T-helper 1 cell treated with Interleukin-12 subunit alpha and Interleukin-12 subunit beta and Interleukin-4 antibody, amounts not matched to agents 30 μg/mL and 1 μg/mL, for 36 hours (primary cell): ENCODE measurements around the gene WNT7B.

Experiments
- H3K27ac Mint-ChIP-seq: one replicate; pipeline ENCODE4 v1.8.0; 2021; ENCODE audit warnings: mild to moderate bottlenecking, mixed read lengths
- H3K27me3 Mint-ChIP-seq: one replicate; pipeline ENCODE4 v1.8.0; 2021; ENCODE audit warnings: low read depth, mixed read lengths
- H3K36me3 Mint-ChIP-seq: one replicate; pipeline ENCODE4 v1.8.0; 2021; ENCODE audit warnings: low read depth, mixed read lengths
- H3K4me1 Mint-ChIP-seq: one replicate; pipeline ENCODE4 v1.8.0; 2021; ENCODE audit warnings: low read depth, mixed read lengths
- H3K4me3 Mint-ChIP-seq: one replicate; pipeline ENCODE4 v1.8.0; 2021; ENCODE audit warnings: mild to moderate bottlenecking, moderate library complexity, mixed read lengths
- H3K9me3 Mint-ChIP-seq: one replicate; pipeline ENCODE4 v1.8.0; 2021; ENCODE audit warnings: mixed read lengths

WNT7B gene

DNA sequence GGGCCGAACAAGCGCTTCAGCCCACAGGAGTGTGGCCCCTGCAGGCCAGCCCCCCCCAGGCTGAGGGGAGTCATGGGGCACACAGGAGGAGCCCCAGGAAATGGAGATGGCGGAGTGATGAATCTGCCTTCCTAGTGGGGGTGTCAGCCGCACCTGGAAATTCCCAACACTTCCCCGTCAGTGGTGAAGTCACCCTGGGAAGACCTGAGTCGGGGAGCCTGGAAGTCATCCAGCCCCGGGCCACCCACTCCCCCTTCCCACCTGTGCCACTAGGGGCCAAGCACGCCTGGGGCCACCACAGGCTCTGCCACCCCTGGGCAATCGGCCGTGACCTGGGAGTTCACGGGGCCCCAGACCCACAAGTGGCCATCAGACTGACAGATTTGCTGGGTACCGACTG, 12.6 kb downstream of the WNT7B start:
- Mint-ChIP-seq H3K27ac (no peak overlapping the region), H3K27me3 (peaks cover 14% of the 10 kb centered on the region), H3K4me3 (no peak overlapping the region), H3K36me3 (no peaks in the 10 kb centered on the region), H3K9me3 (no peaks in the 10 kb centered on the region), H3K4me1 (no peaks in the 10 kb centered on the region)

- H3K27me3 Mint-ChIP-seq: peaks cover 10% of the 10 kb centered on the region
- H3K4me3 Mint-ChIP-seq: no peak overlapping the region
- no peaks in the 10 kb centered on the region for H3K4me1 Mint-ChIP-seq
- H3K27ac Mint-ChIP-seq: no peak overlapping the region
- H3K36me3 Mint-ChIP-seq: no peaks in the 10 kb centered on the region
- H3K9me3 Mint-ChIP-seq: no peaks in the 10 kb centered on the region
These were observed 13.1 kb downstream of the WNT7B start for GRCh38 chr22:45963821-45964220.

DNA sequence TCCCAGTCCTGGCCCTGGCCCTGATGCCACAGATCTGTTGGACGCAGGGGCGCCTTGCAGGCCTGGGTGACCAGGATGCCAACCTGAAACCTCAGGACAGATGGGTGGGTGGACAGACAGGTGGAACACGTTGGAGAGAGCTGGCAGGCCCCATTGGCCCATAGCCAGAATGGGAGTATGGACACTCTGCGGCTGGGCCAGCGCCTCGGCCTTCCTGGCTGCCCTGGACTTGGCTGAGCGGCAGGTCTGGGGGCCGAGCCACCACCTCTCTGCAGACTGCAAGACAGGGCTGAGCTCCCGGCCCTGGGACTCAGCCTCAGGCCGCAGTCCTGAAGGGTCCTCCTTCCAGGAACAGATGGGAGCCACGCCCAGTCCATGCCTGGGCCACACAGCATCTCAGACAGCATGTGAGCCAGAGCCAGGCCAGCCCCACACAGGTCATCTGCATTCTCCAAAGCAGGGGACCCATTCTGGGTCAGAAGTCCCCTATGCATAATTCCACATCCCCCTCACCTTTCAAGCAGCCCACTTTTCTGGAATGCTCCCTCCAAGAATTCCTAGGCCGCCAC, 14.1 kb downstream of the WNT7B start:
- Mint-ChIP-seq H3K4me1 (no peaks in the 10 kb centered on the region), H3K27me3 (no peaks in the 10 kb centered on the region), H3K4me3 (no peak overlapping the region), H3K27ac (no peak overlapping the region), H3K36me3 (no peaks in the 10 kb centered on the region), H3K9me3 (no peaks in the 10 kb centered on the region)

- Mint-ChIP-seq H3K36me3 (no peaks in the 10 kb centered on the region), H3K4me3 (no peak overlapping the region), H3K9me3 (no peaks in the 10 kb centered on the region), H3K4me1 (no peaks in the 10 kb centered on the region), H3K27ac (no peak overlapping the region), H3K27me3 (no peaks in the 10 kb centered on the region)
These were observed 14.6 kb downstream of the WNT7B start for GRCh38 chr22:45962434-45962718.

DNA sequence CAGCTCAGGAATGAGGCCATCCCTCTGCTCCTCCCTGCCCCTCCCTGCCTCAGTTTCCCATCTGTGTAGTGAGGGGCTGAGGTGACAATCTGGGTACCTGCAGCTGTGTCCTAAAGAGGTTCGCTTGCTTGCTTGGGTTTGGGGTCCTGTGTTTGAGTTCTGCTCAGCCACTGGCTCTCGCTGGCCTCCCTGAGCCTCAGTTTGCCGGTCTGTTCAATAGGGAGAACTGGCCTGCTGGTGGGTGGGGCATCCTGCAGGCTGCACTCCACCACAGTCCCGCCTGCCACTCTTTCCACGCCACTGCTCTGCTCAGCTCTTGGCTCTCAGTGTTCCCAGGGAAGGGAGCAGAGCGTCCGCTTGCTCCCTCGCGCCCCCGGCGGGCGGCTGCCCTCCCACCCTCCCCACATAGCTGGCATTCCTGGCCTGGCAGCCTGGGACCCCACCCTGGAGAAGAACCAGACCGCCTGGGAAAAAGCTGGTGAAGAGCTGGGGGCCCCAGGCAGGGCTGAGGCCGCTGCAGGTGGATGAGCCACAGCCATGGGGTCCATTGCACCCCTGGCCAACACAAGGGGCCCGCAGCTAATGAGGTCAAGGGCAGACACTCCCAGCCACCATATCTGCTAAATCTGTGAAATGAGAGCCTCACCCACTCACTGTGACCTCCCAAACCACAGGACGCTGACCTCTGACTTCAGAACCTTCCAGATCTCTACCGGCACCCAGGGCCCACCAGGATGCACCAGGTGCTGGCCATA, 15.1 kb downstream of the WNT7B start:
- Mint-ChIP-seq H3K36me3 (no peaks in the 10 kb centered on the region), H3K4me1 (no peaks in the 10 kb centered on the region)

GRCh38 chr22:45960477-45961386, 16.2 kb downstream of the WNT7B start:
- Mint-ChIP-seq H3K27me3 (no peaks in the 10 kb centered on the region), H3K36me3 (no peaks in the 10 kb centered on the region), H3K4me1 (no peaks in the 10 kb centered on the region), H3K4me3 (no peak overlapping the region), H3K9me3 (no peaks in the 10 kb centered on the region), H3K27ac (no peak overlapping the region)

More for the DNA sequence above, 15.1 kb downstream of the WNT7B start:
- no peak overlapping the region for H3K27ac Mint-ChIP-seq
- no peak overlapping the region for H3K4me3 Mint-ChIP-seq
- H3K9me3 Mint-ChIP-seq: no peaks in the 10 kb centered on the region
- H3K27me3 Mint-ChIP-seq: no peaks in the 10 kb centered on the region

- Mint-ChIP-seq H3K27me3 (no peaks in the 10 kb centered on the region), H3K9me3 (no peaks in the 10 kb centered on the region), H3K4me1 (no peaks in the 10 kb centered on the region), H3K4me3 (no peak overlapping the region), H3K27ac (no peak overlapping the region), H3K36me3 (no peaks in the 10 kb centered on the region)
These were observed 17.1 kb downstream of the WNT7B start for GRCh38 chr22:45959719-45960476.

DNA sequence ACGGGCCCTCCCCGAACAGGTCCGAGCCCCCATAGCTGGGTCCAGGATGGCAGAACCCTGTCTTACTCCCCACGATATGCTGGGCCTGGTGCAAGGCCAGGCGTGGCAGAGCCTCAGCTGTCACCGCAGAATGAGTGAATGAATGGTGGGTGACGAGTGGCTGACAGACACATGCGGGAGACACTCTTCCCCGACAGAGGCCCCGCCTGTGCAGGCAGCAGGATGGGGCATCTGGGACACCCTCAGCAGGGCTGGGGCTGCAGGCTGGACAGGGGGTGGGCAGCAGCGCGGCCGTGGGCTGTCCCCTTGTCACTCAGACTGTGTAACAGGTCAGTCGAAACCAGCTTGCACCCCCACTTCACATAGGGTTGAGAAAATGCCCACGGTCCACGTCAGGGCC, 18.0 kb downstream of the WNT7B start:
- H3K27ac Mint-ChIP-seq: no peak overlapping the region
- no peaks in the 10 kb centered on the region for H3K4me1 Mint-ChIP-seq
- H3K4me3 Mint-ChIP-seq: no peak overlapping the region
- H3K27me3 Mint-ChIP-seq: no peaks in the 10 kb centered on the region
- H3K36me3 Mint-ChIP-seq: no peaks in the 10 kb centered on the region
- no peaks in the 10 kb centered on the region for H3K9me3 Mint-ChIP-seq

DNA sequence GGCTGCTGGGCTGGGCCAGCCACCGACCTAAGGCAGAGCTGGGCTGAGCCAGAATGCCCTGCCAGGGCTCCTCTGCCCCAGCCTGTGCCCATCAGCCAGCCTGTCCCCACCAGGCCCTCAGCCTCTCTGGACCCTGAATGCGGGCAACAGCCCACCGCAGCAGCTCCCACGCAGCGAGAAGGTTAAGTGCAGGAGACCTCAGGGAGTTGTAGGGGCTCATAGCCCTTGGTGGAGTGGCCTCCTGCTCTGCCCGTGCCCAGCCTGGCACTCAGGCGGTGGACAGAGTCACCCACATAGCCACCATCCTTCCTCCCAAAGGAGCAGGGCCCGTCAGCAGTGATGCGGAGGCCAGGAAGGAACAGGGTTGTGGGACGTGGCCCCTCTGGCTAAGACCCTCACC, 19.1 kb downstream of the WNT7B start:
- no peaks in the 10 kb centered on the region for H3K9me3 Mint-ChIP-seq
- no peak overlapping the region for H3K27ac Mint-ChIP-seq
- H3K4me3 Mint-ChIP-seq: no peak overlapping the region
- H3K4me1 Mint-ChIP-seq: no peaks in the 10 kb centered on the region
- peaks cover 6% of the 10 kb centered on the region for H3K27me3 Mint-ChIP-seq
- H3K36me3 Mint-ChIP-seq: no peaks in the 10 kb centered on the region

GRCh38 chr22:45953178-45953577, 23.8 kb downstream of the WNT7B start:
- peaks cover 6% of the 10 kb centered on the region for H3K27me3 Mint-ChIP-seq

DNA sequence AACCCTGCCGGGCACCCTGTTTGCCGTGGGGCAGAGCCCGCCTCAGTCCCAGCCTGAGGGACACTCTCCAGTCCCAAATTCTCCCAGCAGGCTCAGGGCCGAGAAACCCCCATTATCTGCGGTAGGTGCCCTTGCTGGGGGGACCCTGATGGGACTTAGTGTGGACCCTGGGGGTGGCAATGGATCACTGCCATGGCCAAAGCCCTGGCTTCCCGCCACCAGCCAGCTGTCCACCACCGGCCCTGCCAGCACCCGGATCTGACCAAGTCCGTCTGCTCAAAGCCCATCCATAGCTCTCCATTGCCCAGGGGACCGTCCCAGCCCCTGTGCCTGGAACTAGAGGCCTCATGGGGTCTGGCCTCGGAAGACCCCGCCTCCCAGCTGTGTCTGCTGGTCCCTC, 24.4 kb downstream of the WNT7B start:
- Mint-ChIP-seq H3K36me3 (no peaks in the 10 kb centered on the region), H3K9me3 (no peaks in the 10 kb centered on the region), H3K4me3 (no peak overlapping the region), H3K4me1 (no peaks in the 10 kb centered on the region), H3K27ac (no peak overlapping the region), H3K27me3 (peaks cover 6% of the 10 kb centered on the region)

More at GRCh38 chr22:45953178-45953577, 23.8 kb downstream of the WNT7B start:
- Mint-ChIP-seq H3K4me1 (no peaks in the 10 kb centered on the region), H3K4me3 (no peak overlapping the region), H3K27ac (no peak overlapping the region), H3K9me3 (no peaks in the 10 kb centered on the region), H3K36me3 (no peaks in the 10 kb centered on the region)

GRCh38 chr22:45952151-45952550, 24.8 kb downstream of the WNT7B start:
- Mint-ChIP-seq H3K4me1 (no peaks in the 10 kb centered on the region), H3K9me3 (no peaks in the 10 kb centered on the region), H3K27ac (no peak overlapping the region), H3K36me3 (no peaks in the 10 kb centered on the region), H3K4me3 (no peak overlapping the region), H3K27me3 (peaks cover 6% of the 10 kb centered on the region)

- H3K27ac Mint-ChIP-seq: no peak overlapping the region
- no peak overlapping the region for H3K4me3 Mint-ChIP-seq
- H3K27me3 Mint-ChIP-seq: peaks cover 6% of the 10 kb centered on the region
- H3K9me3 Mint-ChIP-seq: no peaks in the 10 kb centered on the region
- H3K4me1 Mint-ChIP-seq: no peaks in the 10 kb centered on the region
- no peaks in the 10 kb centered on the region for H3K36me3 Mint-ChIP-seq
These were observed 27.1 kb downstream of the WNT7B start for GRCh38 chr22:45949891-45950290.

- no peak overlapping the region for H3K27ac Mint-ChIP-seq
- peaks cover 6% of the 10 kb centered on the region for H3K27me3 Mint-ChIP-seq
- no peaks in the 10 kb centered on the region for H3K4me1 Mint-ChIP-seq
- no peaks in the 10 kb centered on the region for H3K9me3 Mint-ChIP-seq
- no peak overlapping the region for H3K4me3 Mint-ChIP-seq
- H3K36me3 Mint-ChIP-seq: no peaks in the 10 kb centered on the region
These were observed 27.6 kb downstream of the WNT7B start for GRCh38 chr22:45949258-45949870.
